Stimulated activated naive CD4-positive, alpha-beta T cell treated with Interleukin-2 at 50 U/mL for 16 hours (primary cell): ENCODE results near the gene RPUSD2.
A peak's percentile ranks its signal among the peaks of the same experiment; 100 is the strongest.

Experiments
- DNase-seq: peaks from one replicate; lab custom pipeline; 2025; lab: John Stamatoyannopoulos, UW

Gene RPUSD2, protein sequence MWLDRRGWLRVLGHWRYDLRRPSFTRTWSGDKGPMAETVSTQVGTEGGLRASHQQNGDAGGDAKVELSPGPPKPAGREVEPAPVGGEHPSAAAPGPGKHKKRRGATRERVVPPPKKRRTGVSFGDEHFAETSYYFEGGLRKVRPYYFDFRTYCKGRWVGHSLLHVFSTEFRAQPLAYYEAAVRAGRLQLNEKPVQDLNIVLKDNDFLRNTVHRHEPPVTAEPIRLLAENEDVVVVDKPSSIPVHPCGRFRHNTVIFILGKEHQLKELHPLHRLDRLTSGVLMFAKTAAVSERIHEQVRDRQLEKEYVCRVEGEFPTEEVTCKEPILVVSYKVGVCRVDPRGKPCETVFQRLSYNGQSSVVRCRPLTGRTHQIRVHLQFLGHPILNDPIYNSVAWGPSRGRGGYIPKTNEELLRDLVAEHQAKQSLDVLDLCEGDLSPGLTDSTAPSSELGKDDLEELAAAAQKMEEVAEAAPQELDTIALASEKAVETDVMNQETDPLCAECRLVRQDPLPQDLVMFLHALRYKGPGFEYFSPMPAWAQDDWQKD

DNA sequence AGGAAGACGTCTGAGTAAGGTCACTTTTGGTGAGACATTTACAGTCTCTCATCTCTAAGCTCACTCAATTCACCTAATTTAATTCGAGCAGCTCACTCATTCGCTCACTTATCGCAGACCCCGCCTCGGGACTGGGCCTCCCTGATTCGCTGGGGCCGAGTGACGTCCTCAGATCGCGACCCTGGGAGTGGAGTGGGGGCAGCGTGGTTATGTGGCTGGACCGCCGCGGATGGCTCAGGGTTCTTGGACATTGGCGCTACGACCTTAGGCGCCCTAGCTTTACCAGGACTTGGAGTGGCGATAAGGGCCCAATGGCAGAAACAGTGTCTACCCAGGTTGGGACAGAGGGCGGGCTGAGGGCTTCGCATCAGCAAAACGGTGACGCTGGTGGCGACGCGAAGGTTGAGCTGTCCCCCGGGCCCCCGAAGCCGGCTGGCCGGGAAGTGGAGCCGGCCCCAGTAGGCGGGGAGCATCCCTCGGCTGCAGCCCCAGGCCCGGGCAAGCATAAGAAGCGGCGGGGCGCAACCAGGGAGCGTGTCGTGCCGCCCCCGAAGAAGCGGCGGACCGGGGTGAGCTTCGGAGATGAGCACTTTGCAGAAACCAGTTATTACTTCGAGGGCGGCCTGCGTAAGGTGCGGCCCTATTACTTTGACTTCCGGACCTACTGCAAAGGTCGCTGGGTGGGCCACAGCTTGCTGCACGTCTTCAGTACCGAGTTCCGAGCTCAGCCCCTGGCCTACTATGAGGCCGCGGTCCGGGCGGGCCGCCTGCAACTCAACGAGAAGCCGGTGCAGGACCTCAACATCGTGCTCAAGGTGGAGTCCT is at the start of gene RPUSD2:
RPUSD2 (plus strand) TSS at position 171 of the 825 bp plus-strand sequence; CDS start at position 210, 39 bp downstream.
- DNase-seq, result peak; percentile 91

DNA sequence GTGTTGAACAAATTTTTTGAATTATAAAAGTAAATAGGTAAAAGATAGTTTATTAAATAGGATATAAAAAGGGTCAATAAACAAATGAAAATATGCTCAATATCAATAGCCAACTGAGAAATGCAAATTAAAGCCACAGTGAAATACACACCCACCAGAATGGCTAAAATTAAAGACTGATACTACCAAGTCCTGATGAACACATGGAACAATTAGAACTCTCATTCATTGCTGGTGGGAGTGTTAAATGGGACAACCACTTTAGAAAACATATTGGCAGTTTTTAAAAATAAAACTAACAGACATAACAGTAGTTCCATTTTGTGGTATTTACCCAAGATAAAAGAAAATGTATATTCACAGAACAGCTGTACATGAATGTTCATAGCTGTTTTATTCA is 45.5 kb upstream of the RPUSD2 start:
- no peak for DNase-seq

DNA sequence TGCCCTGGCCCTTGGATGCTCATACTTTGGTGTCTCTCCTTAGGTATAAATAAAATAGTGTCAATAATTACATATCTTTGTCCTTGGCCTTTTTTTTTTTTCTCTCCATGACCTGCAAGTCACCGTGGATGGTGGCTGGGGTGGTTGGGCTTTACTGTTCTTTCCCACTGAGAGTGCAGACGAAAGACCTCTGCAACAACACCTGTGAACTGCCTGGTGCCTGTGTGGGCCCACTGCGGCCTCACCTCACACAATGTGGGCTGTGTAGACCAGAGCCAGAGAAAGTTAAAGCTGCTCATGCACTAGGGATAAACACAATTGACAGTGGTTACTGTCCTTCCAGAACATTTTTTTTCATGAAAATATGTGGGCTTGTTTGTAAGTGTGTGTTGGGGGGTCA is 43.2 kb upstream of the RPUSD2 start:
- DNase-seq, result no peak

DNA sequence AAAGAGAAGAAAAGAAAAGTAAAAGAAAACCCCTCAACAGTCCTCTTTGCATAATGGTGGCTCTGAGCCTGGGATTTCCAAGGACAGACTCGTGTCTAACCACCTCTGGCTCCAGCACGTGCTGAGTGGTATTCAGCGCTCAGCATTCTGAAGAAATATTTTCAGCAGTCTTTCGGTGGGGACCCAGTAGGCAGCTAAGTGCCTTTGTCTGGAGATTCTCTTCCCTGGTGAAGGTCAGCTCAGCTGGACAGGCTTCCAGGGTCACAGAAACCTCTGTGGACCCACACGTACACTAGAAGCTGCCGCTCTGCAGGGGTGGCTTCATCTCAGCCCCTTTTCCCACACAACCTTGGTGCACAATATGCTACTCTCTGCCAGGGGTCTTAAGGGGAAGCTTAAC is 40.3 kb upstream of the RPUSD2 start:
- DNase-seq, result no peak

DNA sequence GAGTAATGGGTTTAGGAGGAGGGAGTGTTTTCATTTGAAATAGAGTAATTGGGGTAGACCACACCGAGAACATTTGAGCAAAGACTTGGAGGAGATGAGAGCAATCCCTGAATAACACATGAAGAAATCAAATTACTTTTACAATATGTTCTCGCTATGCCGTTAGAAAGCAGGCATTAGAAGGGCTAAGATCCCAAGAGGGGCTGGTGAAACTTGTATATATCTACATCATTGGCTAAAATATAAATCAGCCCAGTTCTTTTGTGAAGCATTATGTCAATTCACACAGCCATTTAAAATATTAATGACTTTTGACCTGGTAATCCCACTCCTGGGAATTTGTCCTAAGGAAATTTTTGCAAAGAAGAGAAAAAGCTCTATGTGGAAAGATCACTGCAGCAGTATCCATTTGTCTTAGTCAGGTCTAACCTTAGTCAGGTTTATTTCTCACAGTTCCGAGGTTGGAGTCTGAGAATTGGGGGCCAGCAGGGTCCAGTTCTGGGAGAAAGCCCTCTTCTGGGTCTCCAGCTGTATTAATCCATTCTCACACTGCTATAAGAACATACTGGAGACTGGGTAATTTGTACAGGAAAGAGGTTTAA is 35.2 kb upstream of the RPUSD2 start:
- DNase-seq, result no peak

DNA sequence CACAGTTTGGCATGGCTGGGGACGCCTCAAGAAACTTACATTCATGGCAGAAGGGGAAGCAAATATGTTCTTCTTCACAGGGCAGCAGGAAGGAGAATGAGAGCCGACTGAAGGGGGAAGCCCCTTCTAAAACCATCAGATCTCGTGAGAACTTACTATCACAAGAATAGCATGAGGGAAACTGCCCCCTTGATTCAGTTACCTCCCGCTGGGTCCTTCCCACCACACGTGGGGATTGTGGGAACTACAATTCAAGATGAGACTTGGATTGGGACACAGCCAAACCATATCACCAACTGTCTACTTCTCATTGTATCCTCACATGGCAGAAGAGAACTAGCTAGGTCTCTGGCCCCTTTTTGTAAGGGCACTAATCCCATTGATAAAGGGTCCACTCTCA is 34.7 kb upstream of the RPUSD2 start:
- DNase-seq, result no peak

DNA sequence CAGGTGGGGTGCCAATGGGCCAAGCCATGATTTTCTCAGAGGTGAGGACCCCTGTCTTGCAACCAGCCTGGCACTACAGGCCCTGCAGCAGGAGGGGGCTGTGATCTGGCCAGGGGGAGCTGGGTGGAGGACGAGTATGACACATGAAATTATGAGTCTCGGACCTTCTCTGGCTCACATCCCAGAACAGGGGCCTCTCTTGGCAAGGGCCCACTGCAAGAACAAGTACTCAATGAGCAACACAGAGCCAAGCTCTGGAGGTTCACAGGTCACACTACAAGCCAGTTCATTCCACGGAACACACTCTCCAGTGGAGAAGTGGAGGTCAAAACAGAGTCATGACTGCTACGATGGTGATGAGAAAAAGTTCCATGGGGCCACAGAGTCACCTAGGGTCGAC is 32.6 kb upstream of the RPUSD2 start:
- no peak for DNase-seq

DNA sequence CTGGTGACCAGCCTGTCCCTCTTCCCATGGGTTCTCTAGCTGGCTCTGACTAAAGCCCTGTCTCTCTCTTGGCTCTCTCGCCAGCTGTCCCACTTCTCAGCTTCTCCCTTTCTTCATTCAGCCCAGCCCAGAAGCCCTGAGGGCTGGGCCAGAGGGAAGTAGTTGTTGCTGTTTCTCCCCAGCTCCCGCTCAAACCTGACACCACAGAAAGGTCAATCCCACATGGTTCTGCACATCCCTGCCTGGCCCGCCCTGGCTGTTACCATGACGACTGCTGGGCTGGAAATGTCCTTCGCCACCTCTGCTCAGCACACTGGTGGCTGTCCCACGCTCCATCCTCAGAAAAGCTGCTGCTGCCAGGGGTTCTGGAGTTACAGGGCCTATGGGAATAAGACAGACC is 30.1 kb upstream of the RPUSD2 start:
- DNase-seq, result no peak

DNA sequence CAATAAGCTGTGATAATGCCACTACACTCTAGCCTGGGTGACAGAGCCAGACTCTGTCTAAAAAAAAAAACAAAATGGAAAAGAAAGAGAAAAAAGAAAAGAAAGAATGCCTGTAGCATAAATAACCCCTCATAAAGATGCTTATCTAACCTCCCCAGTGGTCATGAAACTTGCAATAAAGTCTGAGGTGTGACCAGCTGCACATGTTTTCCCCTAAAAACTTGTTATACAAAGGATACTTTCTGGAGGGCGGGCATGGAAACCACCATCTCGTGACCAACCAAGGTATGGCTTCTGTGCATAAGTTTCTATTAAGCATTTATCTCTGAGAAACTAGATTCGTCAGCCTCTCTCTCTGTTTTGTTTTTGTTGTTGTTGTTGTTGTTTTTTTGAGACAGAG is 26.0 kb upstream of the RPUSD2 start:
- no peak for DNase-seq

DNA sequence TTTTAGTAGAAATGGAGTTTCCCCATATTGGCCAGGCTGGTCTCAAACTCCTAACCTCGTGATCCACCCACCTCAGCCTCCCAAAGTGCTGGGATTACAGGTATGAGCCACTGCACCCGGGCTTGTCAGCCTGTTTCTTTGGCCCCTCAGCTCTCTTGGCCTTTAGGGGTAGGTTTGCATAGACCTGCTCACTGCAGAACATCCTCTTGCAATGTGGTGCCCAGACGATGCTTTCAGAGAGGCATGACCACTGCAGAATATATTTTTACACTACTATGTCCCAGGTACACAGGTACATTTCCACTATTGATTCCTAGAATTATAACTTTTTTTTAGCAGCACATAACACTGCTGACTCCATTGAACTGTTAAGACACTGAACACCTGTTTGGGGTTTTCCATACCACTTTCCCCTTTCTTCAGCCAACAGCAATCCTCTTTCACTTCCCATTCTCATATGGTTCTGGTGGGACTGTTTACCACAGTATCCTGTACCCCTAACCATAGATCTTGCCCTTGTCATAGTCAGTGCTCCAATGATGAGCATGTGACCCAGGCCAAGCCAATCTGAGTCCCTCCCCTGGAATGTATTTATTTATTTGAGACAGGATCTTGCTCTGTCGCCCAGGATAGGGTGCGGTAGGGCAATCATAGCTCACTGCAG is 25.3 kb upstream of the RPUSD2 start:
- no peak for DNase-seq

DNA sequence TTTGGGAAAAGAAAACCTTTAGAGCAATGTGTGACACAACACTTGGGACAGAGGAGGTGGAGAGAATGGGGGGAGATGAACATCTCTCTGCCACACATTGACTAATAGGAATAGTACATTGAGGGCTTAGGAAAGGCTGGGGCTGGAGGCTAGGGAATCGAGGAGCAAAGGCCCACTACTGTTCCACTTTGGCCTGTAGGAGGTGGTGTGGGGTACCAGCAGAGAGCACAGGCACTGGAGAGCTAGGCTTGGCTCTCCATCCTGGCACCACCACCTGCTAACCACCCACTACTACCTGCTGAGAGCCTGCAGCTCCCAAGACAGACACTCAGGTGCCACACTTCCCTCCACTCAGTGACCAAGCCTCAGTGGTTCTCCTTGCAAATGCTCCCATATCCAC is 23.6 kb upstream of the RPUSD2 start:
- DNase-seq, result no peak

DNA sequence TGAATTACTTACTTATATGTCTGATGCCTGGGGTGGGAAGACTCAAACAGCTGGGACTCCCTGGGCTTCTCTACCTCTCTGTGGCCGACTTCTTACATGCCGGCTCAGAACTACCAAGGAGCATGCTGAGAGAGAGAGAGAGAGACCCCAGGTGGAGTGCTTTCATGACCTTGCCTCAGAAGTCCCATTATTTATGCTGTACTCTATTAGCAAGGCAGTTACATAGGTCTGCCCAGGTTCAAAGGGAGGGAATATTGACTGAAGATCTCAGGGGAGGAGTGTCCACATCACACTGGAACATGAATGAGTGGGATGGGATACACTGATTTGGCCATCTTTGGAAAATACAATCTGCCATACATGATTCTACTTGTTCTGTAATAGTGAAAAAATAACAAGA is 20.5 kb upstream of the RPUSD2 start:
- no peak for DNase-seq

DNA sequence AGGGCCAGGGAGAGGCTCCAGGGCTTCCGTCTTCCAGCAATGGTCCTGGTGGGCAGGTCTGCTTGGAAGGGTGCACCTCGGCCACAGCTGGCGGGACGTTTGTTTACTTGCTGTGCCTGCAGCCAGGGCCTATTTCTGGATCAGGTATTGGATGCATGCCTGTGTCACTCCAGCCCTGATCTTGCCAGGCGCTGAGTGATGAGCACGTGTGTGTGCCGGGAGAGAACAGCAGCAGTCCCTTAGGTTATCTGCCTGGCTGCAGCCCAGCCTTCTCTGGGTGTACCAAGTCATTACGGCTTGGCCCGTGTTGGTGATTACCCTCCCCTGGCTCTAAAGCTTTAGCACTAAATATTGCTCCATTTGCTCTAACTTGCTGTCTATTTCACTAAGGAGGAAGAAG is 19.2 kb upstream of the RPUSD2 start:
- no peak for DNase-seq

DNA sequence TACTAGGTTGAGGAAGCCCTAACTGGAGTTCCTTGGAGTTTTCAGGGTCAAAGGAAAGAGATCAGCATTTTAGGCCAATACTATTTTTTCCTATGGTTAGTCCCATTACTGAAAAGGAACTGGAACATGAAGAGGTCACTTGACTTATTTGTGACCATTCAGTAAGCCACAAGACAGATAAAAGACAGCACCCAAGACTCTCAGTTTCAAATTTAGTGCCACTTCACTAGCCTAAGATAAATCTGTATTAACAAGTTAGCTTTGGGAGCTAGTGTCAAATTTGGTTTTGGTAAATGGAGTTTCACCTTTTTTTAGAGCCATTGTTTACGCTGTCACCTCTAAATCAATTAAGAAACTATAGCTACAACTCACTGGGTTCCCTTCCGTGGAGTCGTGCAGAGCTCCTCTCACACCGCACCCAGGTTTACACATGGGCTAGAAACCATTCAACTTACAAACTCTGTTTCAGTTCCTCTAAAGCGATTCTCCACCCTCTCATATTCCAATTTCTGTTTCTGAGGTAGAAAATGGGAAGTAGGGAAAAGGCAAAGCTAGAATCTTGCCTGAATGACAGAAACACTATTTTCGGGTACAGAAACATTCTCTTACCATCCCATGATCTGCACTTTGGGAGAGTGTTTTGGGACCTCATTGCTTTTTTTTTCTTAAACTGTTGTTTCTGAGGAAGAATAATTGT is 18.6 kb upstream of the RPUSD2 start:
- no peak for DNase-seq

DNA sequence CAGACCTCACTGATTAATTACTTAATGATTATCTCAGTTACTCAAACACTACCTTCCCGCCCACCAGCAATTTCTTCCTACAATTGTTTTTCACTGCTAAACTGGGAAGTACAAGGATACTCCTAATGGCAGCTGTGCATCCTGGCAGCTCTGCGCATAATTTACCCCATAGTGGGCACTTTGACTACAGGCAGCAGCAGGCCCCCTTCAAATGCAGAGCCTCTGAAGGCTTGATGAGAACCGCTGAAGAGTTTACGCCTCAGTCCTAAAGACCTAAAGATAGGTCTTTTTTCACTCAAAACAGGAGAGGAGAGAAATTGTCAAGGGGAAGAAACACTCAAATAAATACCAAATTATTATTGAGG is 15.0 kb upstream of the RPUSD2 start:
- DNase-seq, result no peak

DNA sequence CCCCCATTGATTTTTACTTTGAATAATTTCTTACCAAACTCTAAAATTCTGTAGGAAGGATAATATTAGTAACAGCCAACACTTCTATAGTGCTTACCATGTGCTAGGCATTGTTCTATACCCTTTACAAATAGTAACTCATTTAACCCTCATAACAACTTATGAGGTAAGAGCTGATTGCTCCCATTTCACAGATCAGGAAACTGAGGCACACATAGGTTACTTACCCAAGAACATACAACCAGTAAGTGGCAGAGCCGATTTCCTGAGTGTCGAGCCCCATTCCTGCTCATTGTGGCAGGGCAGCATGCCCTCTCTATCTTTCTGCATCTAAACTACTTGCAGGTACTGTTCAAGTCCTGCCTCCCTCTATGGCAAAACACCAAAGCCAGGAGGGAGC is 13.2 kb upstream of the RPUSD2 start:
- DNase-seq, result no peak

DNA sequence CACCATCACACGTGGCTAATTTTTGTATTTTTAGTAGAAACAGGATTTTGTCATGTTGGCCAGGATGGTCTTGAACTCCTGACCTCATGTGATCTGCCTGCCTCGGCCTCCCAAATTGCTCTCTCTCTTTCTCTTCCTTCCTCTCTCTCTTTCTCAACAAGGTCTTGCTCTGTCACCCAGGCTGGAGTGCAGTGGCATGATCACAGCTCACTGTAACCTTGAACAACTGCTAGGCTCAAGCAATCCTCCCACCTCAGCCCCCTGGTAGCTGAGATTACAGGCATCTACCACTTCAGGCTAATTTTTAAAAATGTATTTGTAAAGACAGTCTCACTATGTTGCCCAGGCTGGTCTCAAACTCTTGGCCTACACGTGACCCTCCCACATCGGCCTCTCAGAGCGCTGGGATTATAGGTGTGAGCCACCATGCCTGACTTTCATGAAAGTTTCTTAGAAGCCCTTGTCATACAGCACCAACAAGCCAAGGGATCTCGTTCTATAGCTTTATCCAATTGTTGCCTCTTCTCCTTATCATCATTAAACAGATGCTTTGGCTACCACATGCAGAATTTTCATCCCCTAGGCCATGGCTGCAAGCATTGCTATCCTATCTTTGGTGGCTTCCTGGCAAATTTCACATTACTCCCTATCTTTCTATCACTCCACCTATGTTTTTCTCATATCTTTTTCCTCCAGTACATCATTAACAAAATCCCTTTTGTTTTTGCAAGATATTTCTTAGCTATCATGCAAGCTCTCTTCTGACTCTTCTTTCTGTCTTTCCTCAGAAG is 10.0 kb upstream of the RPUSD2 start:
- DNase-seq, result no peak

DNA sequence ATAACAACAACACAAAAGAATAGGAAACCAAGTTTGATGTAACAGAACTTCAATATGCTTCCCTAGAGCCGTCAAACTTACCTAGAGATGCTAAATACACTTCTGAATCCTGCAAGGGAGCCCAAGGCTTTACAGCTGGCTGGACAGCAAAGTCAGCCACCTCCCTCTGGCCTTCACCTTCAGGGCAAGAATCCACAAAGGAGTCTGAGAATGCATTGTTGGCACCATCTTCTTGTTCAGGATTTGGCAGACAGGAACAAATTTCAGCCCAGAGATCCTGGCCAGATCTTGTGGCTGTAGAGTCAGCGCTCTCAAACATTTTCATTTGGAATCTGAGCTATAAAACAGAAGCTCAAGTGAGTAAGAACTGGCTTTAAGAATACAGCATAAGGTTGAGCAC is 6.4 kb upstream of the RPUSD2 start:
- no peak for DNase-seq

DNA sequence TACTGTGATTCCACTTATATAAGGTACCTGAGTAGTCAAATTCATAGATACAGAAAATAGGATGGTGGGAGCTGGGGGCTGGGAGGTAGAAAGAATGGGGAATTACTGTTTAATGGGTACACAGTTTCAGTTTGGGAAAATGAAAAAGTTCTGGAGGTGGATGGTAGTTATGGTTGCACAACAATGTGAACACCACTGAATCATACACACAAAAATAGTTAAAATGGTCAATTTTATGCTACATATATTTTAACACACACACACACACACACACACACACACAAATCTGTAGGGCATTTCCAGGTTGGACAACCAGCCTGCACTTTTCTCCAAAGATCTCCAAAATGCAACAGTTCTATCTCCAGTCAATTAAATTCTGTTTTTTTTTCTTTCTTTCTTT is 5.7 kb upstream of the RPUSD2 start:
- no peak for DNase-seq

DNA sequence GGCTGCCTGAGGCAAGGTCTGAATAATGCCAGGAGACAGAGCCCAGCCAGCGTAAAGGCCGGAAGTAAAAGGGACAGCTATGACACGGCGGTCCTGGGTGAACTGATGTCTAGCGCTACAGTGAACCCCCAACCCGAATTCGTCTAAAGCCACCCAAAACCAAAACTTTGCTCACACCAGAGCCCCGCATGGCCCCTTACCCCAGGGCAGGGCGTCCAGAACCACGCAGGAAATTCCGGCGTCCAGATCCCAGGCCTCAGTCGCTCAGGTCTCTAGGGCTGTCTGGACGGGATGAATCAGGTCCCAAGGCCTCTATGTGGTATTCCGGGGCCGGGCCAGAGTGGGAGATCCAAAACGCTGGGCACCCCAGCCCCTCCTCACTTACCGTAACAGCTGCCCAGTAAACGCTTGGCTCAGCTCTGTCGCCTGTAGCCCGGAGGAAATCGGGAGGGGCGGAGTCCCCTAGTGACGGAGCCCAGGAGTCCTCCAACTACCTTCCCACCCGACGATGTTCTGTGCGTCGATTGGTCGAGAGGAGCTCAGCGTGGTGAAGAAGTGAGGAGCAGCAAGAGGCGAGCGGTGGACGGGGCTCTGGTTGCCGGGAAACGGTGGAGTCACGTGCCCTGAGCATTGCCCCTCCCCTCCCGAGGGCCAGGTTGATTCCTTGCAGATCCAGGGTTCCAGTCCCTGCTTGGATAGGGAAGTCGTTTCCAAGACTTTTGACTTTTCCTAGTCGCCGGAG is 4.3 kb upstream of the RPUSD2 start, which contains the start of gene CCDC32:
CCDC32 (minus strand) TSS at position 452 of the 742 bp plus-strand sequence. CDS start 2,027 bp downstream, outside the sequence.
- DNase-seq, result peak; percentile 95
